K562 treated with DMSO at 1 percent for 4 hours (cell line): Measurements from ENCODE around the gene FAAP20. TPM values are rescaled to one million over a fixed set of nuclear protein-coding genes. Genes with fewer than 3 reads are reported as not detected.

Experiments
- total RNA-seq: library from RNA; unstranded; fragments of 300-600 nt; gene quantifications from 2 replicates; pipeline ENCODE4 v1.2.3, GENCODE V29; 2022; ENCODE audit not compliant: insufficient read depth

The FAAP20 gene
- total RNA-seq = 187 and 235 TPM in 2 replicates

GRCh38 chr1:2194319-2194897, at the start of gene FAAP20:
FAAP20 (minus strand) TSS chr1:2194772; CDS start chr1:2194749, 23 bp downstream.

GRCh38 chr1:2228157-2228594, 33.6 kb upstream of the FAAP20 start, which contains the start of gene SKI:
SKI (plus strand) TSS chr1:2228319; CDS start chr1:2228767, 448 bp downstream.

Other genes with a start within 250 kb of the FAAP20 start
- 0.80 TPM in 1 of 2 replicates, not detected in the other for gene CFAP74, start 191.0 kb downstream of the FAAP20 start, total RNA-seq
- not detected in 2 replicates for gene GABRD, start 175.4 kb downstream of the FAAP20 start, total RNA-seq
- 3.1 and 9.8 TPM in 2 replicates for gene PRKCZ, start 144.4 kb downstream of the FAAP20 start, total RNA-seq
- 28.1 and 38.4 TPM in 2 replicates for gene SKI, start 33.5 kb upstream of the FAAP20 start, total RNA-seq
- 1.1 and 1.6 TPM in 2 replicates for gene MORN1, start 196.8 kb upstream of the FAAP20 start, total RNA-seq
- 79.0 and 91.9 TPM in 2 replicates for gene RER1, start 197.1 kb upstream of the FAAP20 start, total RNA-seq
- 8.1 and 9.5 TPM in 2 replicates for gene PEX10, start 217.8 kb upstream of the FAAP20 start, total RNA-seq